ENCODE results near the gene VCAN.
"Not testable (repeated sequence)": the region's sequence is repeated elsewhere in the genome, so short reads cannot be mapped to it uniquely, and the experiment has no call there.

VCAN gene
- total RNA-seq: 10.3 to 884 (median 38.3) reads per million in 17 experiments

- DNase-seq: peak; percentile 31 to 68 (median 60)
Measured at GRCh38 chr5:83471405-83472212, at the start of gene VCAN. VCAN (plus strand) TSS chr5:83471744; CDS start chr5:83483519, 11,775 bp downstream.

- DNase-seq: no peak
Measured at GRCh38 chr5:83422284-83422683, 49.3 kb upstream of the VCAN start.

- DNase-seq: no peak
Measured at GRCh38 chr5:83426855-83427254, 44.7 kb upstream of the VCAN start.

- DNase-seq: no peak
Measured at GRCh38 chr5:83428126-83428525, 43.4 kb upstream of the VCAN start.

- no peak for DNase-seq
Measured at GRCh38 chr5:83428890-83429289, 42.7 kb upstream of the VCAN start.

GRCh38 chr5:83430130-83431010, 41.2 kb upstream of the VCAN start:
- peak; percentile 68 to 86 (median 76) for DNase-seq

- no peak for DNase-seq
Measured at GRCh38 chr5:83433891-83434290, 37.7 kb upstream of the VCAN start.

GRCh38 chr5:83434946-83435345, 36.6 kb upstream of the VCAN start:
- DNase-seq: no peak

- no peak for DNase-seq
Measured at GRCh38 chr5:83436276-83436675, 35.3 kb upstream of the VCAN start.

GRCh38 chr5:83437697-83438096, 33.8 kb upstream of the VCAN start:
- not testable (repeated sequence) for DNase-seq

GRCh38 chr5:83440826-83441225, 30.7 kb upstream of the VCAN start:
- DNase-seq: no peak

GRCh38 chr5:83441747-83442146, 29.8 kb upstream of the VCAN start:
- DNase-seq: peak; percentile 41 to 63 (median 46)

- no peak for DNase-seq
Measured at GRCh38 chr5:83443534-83443933, 28.0 kb upstream of the VCAN start.

GRCh38 chr5:83444445-83444844, 27.1 kb upstream of the VCAN start:
- DNase-seq: no peak

- DNase-seq: no peak
Measured at GRCh38 chr5:83446253-83446947, 25.1 kb upstream of the VCAN start.

- no peak for DNase-seq
Measured at GRCh38 chr5:83447533-83447932, 24.0 kb upstream of the VCAN start.

GRCh38 chr5:83450183-83450966, 21.2 kb upstream of the VCAN start:
- no peak for DNase-seq

- DNase-seq: no peak
Measured at GRCh38 chr5:83450967-83451248, 20.6 kb upstream of the VCAN start.

GRCh38 chr5:83451955-83452354, 19.6 kb upstream of the VCAN start:
- no peak for DNase-seq

GRCh38 chr5:83453937-83454336, 17.6 kb upstream of the VCAN start:
- DNase-seq: no peak

GRCh38 chr5:83464261-83464660, 7.3 kb upstream of the VCAN start:
- no peak for DNase-seq

GRCh38 chr5:83467371-83468035, 4.0 kb upstream of the VCAN start:
- no peak for DNase-seq

Measured in suppressor macrophage (primary cell).